Tibial artery (tissue), 4 donors: ENCODE measurements around the gene TRPM7.
"Not testable (repeated sequence)": the region's sequence is repeated elsewhere in the genome, so short reads cannot be mapped to it uniquely, and the experiment has no call there.

Experiments
- DNase-seq, 2 donors: peaks; one replicate each; pipeline ENCODE4 v3.0.0-alpha.2; 2019
- H3K27ac ChIP-seq, 2 donors: fragments of 200-600 bp; sonication (generic) in 1 of 2; 1 replicate in 1 of 2; 2 replicates in 1 of 2; pipeline ENCODE4 v1.5.1; 2018 to 2019; ENCODE audit warnings: mild to moderate bottlenecking in 1 of 2
- H3K27me3 ChIP-seq, 2 donors: fragments of 200-600 bp; sonication (generic) in 1 of 2; one replicate each; pipeline versions ENCODE4 v1.5.1 to v1.6.0; 2016 to 2019
- H3K36me3 ChIP-seq, 3 donors: fragments of 200-600 bp; sonication (generic) in 2 of 3; one replicate each; pipeline ENCODE4 v1.5.1; 2016 to 2019; ENCODE audit warnings: mild to moderate bottlenecking in 2 of 3
- H3K4me1 ChIP-seq, 4 donors: fragments of 200-600 bp; sonication (generic) in 2 of 4; 1 replicate in 3 of 4; 2 replicates in 1 of 4; pipeline ENCODE4 v1.5.1; 2016 to 2019
- H3K4me3 ChIP-seq, 2 donors: fragments of 200-600 bp; sonication (generic) in 1 of 2; 1 replicate in 1 of 2; 2 replicates in 1 of 2; pipeline ENCODE4 v1.5.1; 2018 to 2019; ENCODE audit warnings: mild to moderate bottlenecking in 2 of 2
- H3K9me3 ChIP-seq, 3 donors: fragments of 200-600 bp; sonication (generic) in 1 of 3; one replicate each; pipeline ENCODE4 v1.5.1; 2016 to 2019
- intact Hi-C: fragments of 100-400 bp; cut with DNase I; formaldehyde crosslinking; loops from one replicate; pipeline ENCODE4 v1.15.0; 2023; ENCODE audit warnings: low total_unique reads
- TF ChIP-seq, protein P1 (sequence below), 2 experiments: fragments of 200-600 bp in 1 of 2; fragments of 450-650 bp in 1 of 2; IDR thresholded peaks; one replicate each; pipeline ENCODE4 v1.5.1; 2017 to 2019; ENCODE audit warnings: antibody characterized with exemption in 2 of 2, mild to moderate bottlenecking in 1 of 2, moderate library complexity in 1 of 2

The TRPM7 gene

DNA sequence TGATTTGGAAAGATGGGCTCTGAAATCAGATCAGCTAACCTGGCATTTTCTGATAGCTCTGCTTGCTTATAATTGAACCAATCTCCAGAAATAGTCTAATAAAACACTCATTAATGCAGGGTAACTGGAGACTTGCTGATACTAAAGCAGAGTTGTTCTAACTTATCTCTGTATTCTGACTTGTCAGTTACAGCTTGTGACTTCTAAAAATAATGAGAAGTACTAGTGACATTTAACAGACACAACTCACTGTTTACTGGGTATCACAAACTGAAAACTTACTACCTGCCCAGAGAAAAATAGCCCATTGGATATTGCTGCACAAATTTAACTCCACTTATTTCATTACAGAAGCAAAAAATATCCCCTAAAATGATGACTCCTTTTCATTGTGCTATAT lies 24.0 kb upstream of the TRPM7 start:
- H3K27me3 ChIP-seq, result no peaks in the 10 kb centered on the region
- no peaks in the 10 kb centered on the region for H3K9me3 ChIP-seq
- H3K4me1 ChIP-seq, result no peaks in the 10 kb centered on the region
- no peak for DNase-seq
- H3K36me3 ChIP-seq, result peaks cover 0 to 45% (median 9%) of the 10 kb centered on the region in 3 donors
- TF ChIP-seq, protein P1, sequence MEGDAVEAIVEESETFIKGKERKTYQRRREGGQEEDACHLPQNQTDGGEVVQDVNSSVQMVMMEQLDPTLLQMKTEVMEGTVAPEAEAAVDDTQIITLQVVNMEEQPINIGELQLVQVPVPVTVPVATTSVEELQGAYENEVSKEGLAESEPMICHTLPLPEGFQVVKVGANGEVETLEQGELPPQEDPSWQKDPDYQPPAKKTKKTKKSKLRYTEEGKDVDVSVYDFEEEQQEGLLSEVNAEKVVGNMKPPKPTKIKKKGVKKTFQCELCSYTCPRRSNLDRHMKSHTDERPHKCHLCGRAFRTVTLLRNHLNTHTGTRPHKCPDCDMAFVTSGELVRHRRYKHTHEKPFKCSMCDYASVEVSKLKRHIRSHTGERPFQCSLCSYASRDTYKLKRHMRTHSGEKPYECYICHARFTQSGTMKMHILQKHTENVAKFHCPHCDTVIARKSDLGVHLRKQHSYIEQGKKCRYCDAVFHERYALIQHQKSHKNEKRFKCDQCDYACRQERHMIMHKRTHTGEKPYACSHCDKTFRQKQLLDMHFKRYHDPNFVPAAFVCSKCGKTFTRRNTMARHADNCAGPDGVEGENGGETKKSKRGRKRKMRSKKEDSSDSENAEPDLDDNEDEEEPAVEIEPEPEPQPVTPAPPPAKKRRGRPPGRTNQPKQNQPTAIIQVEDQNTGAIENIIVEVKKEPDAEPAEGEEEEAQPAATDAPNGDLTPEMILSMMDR (IDR thresholded peaks at IDR 0.05), result no peak
- intact Hi-C loops, result no loop called here
- H3K27ac ChIP-seq, result no peak overlapping the region
- no peak overlapping the region for H3K4me3 ChIP-seq

DNA sequence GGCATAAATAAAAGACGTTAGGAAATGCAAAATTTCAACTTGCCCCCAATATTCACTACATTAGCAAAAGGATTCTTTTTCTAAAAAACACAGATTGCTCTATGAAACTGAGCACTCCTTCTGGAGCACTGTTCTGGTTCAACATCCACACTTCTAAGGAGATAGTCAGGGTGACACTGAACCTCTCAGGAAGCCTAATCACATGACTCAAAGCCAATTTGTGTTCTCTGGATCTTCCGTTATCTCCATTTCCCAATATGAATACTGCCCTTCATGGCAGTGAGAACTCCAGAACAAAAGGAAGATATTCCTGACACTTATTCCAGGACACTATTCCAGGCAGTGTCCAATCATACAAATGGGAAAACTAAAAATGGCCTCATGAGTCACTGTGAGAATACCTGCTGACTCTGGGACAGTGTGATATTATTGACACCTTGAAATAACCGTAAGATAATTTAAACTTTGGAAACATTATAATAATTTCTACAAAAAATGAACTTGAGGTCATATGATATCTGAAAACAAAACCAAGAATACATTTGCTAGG lies 21.4 kb upstream of the TRPM7 start:
- Histone ChIP-seq H3K27ac (no peak overlapping the region), H3K36me3 (peaks cover 0 to 46% (median 15%) of the 10 kb centered on the region in 3 donors), H3K4me3 (no peak overlapping the region), H3K9me3 (no peaks in the 10 kb centered on the region), H3K27me3 (no peaks in the 10 kb centered on the region), H3K4me1 (no peaks in the 10 kb centered on the region)
- no peak for DNase-seq
- intact Hi-C loops, result no loop called here
- TF ChIP-seq, protein P1 (IDR thresholded peaks at IDR 0.05), result no peak

DNA sequence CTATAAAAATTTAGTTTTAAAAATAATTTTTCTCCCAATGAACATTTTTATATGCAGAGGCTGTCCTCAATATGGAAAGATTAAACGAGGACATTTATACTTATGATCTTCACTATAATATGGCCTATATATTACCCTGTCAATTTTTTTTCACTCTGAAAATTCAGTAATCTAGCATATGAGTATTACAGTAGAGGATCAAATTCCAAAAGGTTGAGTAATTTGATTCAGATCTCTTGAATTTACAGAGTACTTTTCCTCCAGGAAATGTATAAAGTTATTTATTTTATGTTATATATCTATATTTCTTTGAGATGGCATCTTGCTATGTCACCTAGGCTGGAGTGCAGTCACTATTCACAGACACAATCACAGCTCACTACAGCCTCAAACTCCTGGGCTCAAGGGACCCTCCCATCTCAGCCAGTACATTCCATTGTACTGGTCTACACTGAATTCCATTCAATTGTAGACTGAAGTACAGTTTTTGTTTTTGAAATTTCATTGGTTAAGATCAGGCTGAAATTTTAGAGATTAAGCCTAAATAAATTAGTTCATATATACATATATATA lies 16.3 kb upstream of the TRPM7 start:
- Histone ChIP-seq H3K27ac (no peak overlapping the region), H3K27me3 (no peaks in the 10 kb centered on the region), H3K9me3 (no peaks in the 10 kb centered on the region), H3K36me3 (peaks cover 0 to 24% (median 9%) of the 10 kb centered on the region in 3 donors), H3K4me1 (no peaks in the 10 kb centered on the region), H3K4me3 (no peak overlapping the region)
- DNase-seq, result no peak
- TF ChIP-seq, protein P1 (IDR thresholded peaks at IDR 0.05), result no peak
- intact Hi-C loops, result no loop called here

DNA sequence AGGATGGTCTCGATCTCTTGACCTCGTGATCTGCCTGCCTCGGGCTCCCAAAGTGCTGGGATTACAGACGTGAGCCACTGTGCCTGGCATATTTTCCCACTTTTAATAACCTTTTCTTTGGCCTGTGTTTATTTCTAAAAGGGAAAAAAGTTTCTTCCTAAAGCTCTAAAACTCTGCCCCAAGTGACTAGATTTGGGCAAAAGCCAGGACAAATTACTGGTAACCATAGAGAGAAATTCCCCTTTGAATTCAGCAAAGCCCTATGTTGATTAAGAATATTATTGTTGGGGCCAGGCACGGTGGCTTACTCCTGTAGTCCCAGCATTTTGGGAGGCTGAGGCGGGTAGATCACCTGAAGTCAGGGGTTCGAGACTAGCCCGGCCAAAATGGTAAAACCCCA lies 11.5 kb upstream of the TRPM7 start:
- Histone ChIP-seq H3K27ac (no peak overlapping the region), H3K9me3 (no peaks in the 10 kb centered on the region), H3K4me3 (no peak overlapping the region), H3K4me1 (no peaks in the 10 kb centered on the region), H3K27me3 (no peaks in the 10 kb centered on the region), H3K36me3 (no peaks in the 10 kb centered on the region)
- TF ChIP-seq, protein P1 (IDR thresholded peaks at IDR 0.05), result no peak
- no peak for DNase-seq
- intact Hi-C loops, result no loop called here

DNA sequence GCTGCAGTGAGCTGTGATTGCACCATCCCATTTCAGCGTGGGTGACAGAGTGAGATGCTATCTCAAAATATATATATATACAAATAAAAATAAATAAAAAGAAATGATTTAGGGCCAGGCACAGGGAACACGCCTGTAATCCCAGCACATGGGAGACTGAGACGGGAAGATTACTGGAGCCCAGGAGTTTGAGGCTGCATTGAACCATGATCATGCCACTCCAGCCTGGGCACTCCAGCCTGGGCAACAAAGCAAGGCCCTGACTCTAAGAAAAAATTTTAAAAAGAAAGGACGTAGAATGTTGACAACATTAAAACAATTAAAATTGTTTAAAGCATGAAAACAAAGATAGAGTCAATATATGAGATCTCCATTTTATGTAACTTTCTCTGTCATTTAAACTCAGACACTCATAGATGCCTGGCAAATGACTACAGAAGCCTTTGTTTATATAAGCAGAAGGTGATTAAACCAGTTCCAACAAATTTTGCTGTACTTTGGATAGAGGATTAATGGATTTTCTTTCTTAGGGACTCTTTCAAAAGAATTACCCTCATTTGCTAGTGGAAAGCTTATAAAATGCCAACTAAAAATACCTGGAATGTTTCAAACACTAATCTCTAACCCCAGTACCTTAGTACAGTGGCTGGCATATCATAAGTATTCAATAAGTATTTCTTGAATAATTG lies 10.7 kb upstream of the TRPM7 start:
- Histone ChIP-seq H3K4me3 (no peak overlapping the region), H3K27me3 (no peaks in the 10 kb centered on the region), H3K36me3 (no peaks in the 10 kb centered on the region), H3K27ac (no peak overlapping the region), H3K4me1 (no peaks in the 10 kb centered on the region), H3K9me3 (no peaks in the 10 kb centered on the region)
- intact Hi-C loops, result no loop called here
- TF ChIP-seq, protein P1 (IDR thresholded peaks at IDR 0.05), result no peak
- no peak for DNase-seq

DNA sequence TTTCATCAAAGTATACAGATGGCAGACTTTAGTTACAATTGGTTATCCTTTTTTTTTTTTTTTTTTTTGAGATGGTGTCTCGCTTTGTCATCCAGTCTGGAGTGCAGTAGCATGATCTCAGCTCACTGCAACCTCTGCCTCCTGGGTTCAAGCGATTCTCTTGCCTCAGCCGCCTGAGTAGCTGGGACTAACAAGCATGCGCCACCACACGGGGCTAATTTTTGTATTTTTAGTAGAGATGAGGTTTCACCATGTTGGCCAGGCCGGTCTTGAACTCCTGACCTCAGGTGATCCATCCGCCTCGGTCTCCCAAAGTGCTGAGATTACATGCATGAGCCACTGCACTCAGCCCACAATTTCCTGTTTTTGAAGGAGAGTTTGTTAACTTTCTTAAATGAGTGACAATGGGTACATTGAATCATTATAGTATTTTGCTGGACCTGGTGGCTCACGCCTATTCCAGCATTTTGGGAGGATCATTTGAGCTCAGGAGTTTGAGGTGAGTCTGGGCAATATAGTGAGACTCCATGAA lies 8.1 kb upstream of the TRPM7 start:
- H3K27ac ChIP-seq, H3K27me3 ChIP-seq, H3K9me3 ChIP-seq, intact Hi-C loops, H3K4me1 ChIP-seq, H3K4me3 ChIP-seq, DNase-seq, H3K36me3 ChIP-seq: not testable (repeated sequence)
